Colon (tissue), 2 donors: Measurements from ENCODE around the gene DNAAF6.

ENCODE experiments used
- FAIRE-seq: peaks from 2 replicates; lab custom pipeline; 2012; peaks lifted over from hg19 to GRCh38; lab: Jason Lieb, UNC
- donor health status: control.
- donor health status: control.

The DNAAF6 gene

GRCh38 chrX:107293056-107293455 is 86.6 kb downstream of the DNAAF6 start:
- peak; percentile 95 for FAIRE-seq
